Epithelial cell of proximal tubule (primary cell): ENCODE results near the gene ARL14EPL. TPM values are rescaled to one million over a fixed set of nuclear protein-coding genes. Genes with fewer than 3 reads are reported as not detected.
"Not testable (repeated sequence)": the region's sequence is repeated elsewhere in the genome, so short reads cannot be mapped to it uniquely, and the experiment has no call there.

Experiments
- DNase-seq: peaks from one replicate; pipeline ENCODE4 v3.0.0-alpha.2; 2011; ENCODE audit warnings: low read depth
- H3K4me3 ChIP-seq: 2 replicates; pipeline ENCODE4 v1.5.1; 2011; ENCODE audit warnings: low read depth, mild to moderate bottlenecking, low read length
- CTCF ChIP-seq: conservative IDR thresholded peaks from 2 replicates; pipeline ENCODE4 v1.5.1; 2012; ENCODE audit warnings: low read depth, mild to moderate bottlenecking, low read length
- total RNA-seq: library from RNA; depleted of rRNA; stranded (reverse); fragments of >200 nt; gene quantifications from 2 replicates; pipeline ENCODE4 v1.2.3, GENCODE V29; 2015

ARL14EPL gene
- total RNA-seq, 1 donor from 2014 or later, result 0.17 TPM

GRCh38 chr5:116088062-116088461, 55.8 kb downstream of the ARL14EPL start:
- no peak for TF ChIP-seq CTCF
- H3K4me3 ChIP-seq, result no peak overlapping the region

GRCh38 chr5:116090302-116090701, 58.0 kb downstream of the ARL14EPL start:
- TF ChIP-seq CTCF, result no peak
- H3K4me3 ChIP-seq, result no peak overlapping the region

More at GRCh38 chr5:116088062-116088461, 55.8 kb downstream of the ARL14EPL start:
- DNase-seq, result no peak

GRCh38 chr5:116091416-116091815, 59.1 kb downstream of the ARL14EPL start:
- H3K4me3 ChIP-seq, result no peak overlapping the region
- TF ChIP-seq CTCF, result no peak
- no peak for DNase-seq

More at GRCh38 chr5:116090302-116090701, 58.0 kb downstream of the ARL14EPL start:
- DNase-seq, result no peak

GRCh38 chr5:116097301-116097700, 65.0 kb downstream of the ARL14EPL start:
- no peak for DNase-seq
- TF ChIP-seq CTCF, result no peak
- no peak overlapping the region for H3K4me3 ChIP-seq

GRCh38 chr5:116098998-116099397, 66.7 kb downstream of the ARL14EPL start:
- no peak overlapping the region for H3K4me3 ChIP-seq
- DNase-seq, result no peak
- no peak for TF ChIP-seq CTCF

- DNase-seq, H3K4me3 ChIP-seq: not testable (repeated sequence)
Measured at GRCh38 chr5:116104941-116105340, 72.7 kb downstream of the ARL14EPL start.

Other genes with a start within 250 kb of the ARL14EPL start
- gene CDO1, start 215.8 kb upstream of the ARL14EPL start, total RNA-seq, result 1.7 and 2.1 TPM in 2 replicates
- gene ATG12, start 190.9 kb upstream of the ARL14EPL start, total RNA-seq, result 20.6 and 26.5 TPM in 2 replicates
- 73.2 and 144 TPM in 2 replicates for gene AP3S1, start 190.5 kb upstream of the ARL14EPL start, total RNA-seq
- gene LVRN, start 70.0 kb upstream of the ARL14EPL start, total RNA-seq, result 0.58 TPM in 1 of 2 replicates, not detected in the other
- gene COMMD10, start 52.6 kb downstream of the ARL14EPL start, total RNA-seq, result 32.2 and 33.6 TPM in 2 replicates